Activated CD8-positive, alpha-beta T cell treated with anti-CD3 and anti-CD28 coated beads for 36 hours (primary cell): ENCODE results near the gene TRIM68. TPM values are rescaled to one million over a fixed set of nuclear protein-coding genes. Genes with fewer than 3 reads are reported as not detected.

ENCODE experiments used
- ATAC-seq: fragments of 200-7000 bp; cut with Tn5 transposase; one replicate; pipeline ENCODE4 v1.10.0; 2021; ENCODE audit warnings: mild to moderate bottlenecking, moderate library complexity
- CTCF ChIA-PET: fragments of 350-600 bp; sonication (Branson Sonifier 250); formaldehyde crosslinking; loops from one replicate; lab custom pipeline; 2021; ENCODE audit warnings: antibody characterized with exemption; lab: Charles Lee
- POLR2A ChIA-PET: fragments of 350-600 bp; sonication (Branson Sonifier 250); formaldehyde crosslinking; loops from one replicate; lab custom pipeline; 2021; ENCODE audit warnings: antibody characterized with exemption; lab: Charles Lee
- DNase-seq: peaks from one replicate; pipeline ENCODE4 v3.0.0-alpha.2; 2020
- H3K27ac Mint-ChIP-seq: one replicate; pipeline ENCODE4 v1.8.0; 2021; ENCODE audit warnings: mild to moderate bottlenecking, mixed read lengths
- H3K27me3 Mint-ChIP-seq: one replicate; pipeline ENCODE4 v1.8.0; 2021; ENCODE audit warnings: mixed read lengths
- H3K36me3 Mint-ChIP-seq: one replicate; pipeline ENCODE4 v1.8.0; 2021; ENCODE audit warnings: low read depth, mixed read lengths
- H3K4me1 Mint-ChIP-seq: one replicate; pipeline ENCODE4 v1.8.0; 2021; ENCODE audit warnings: low read depth, mixed read lengths
- H3K4me3 Mint-ChIP-seq: one replicate; pipeline ENCODE4 v1.8.0; 2021; ENCODE audit warnings: mild to moderate bottlenecking, moderate library complexity, mixed read lengths
- H3K9me3 Mint-ChIP-seq: one replicate; pipeline ENCODE4 v1.8.0; 2021; ENCODE audit warnings: mixed read lengths
- CTCF ChIP-seq: fragments of 200-600 bp; IDR thresholded peaks from one replicate; pipeline ENCODE4 v1.8.0; 2022; ENCODE audit warnings: antibody characterized with exemption, mild to moderate bottlenecking
- intact Hi-C: fragments of 100-400 bp; cut with micrococcal nuclease; formaldehyde crosslinking; loops from one replicate; pipeline ENCODE4 v1.10.0; 2022
- total RNA-seq, 2 experiments: library from RNA; stranded (reverse); gene quantifications; one replicate each; pipeline ENCODE4 v1.2.3, GENCODE V29; 2021

The TRIM68 gene
- total RNA-seq, 2 experiments from 2014 or later, result 10.2 to 11.4 TPM

- DNase-seq (peak; percentile 78), ATAC-seq (peak; percentile 51)
- TF ChIP-seq CTCF, result peak; percentile 77
- Mint-ChIP-seq H3K27me3 (peaks cover 36% of the 10 kb centered on the region), H3K36me3 (peaks cover 4% of the 10 kb centered on the region), H3K9me3 (peaks cover 13% of the 10 kb centered on the region), H3K4me3 (no peak overlapping the region), H3K4me1 (no peaks in the 10 kb centered on the region), H3K27ac (no peak overlapping the region)
- intact Hi-C loops, result no loop called here
- CTCF ChIA-PET, result interaction anchor here (0.7 to 5.3 kb wide), 7 partner anchors 10 to 395 kb away, joined by 3 to 51 read pairs (median 4); partner anchors contain the start of gene OR51D1
- POLR2A ChIA-PET, result no interaction called here
These were observed 18.4 kb upstream of the TRIM68 start for GRCh38 chr11:4626207-4627099.

GRCh38 chr11:4619514-4619913 is 11.5 kb upstream of the TRIM68 start:
- ATAC-seq (no peak), DNase-seq (no peak)
- Mint-ChIP-seq H3K27ac (no peak overlapping the region), H3K4me1 (no peaks in the 10 kb centered on the region), H3K36me3 (no peaks in the 10 kb centered on the region), H3K9me3 (no peaks in the 10 kb centered on the region), H3K4me3 (no peak overlapping the region), H3K27me3 (peaks cover 6% of the 10 kb centered on the region)
- no peak for TF ChIP-seq CTCF
- ChIA-PET POLR2A (no interaction called here), CTCF (no interaction called here)
- intact Hi-C loops, result no loop called here

- H3K4me1 Mint-ChIP-seq, result no peaks in the 10 kb centered on the region
- H3K36me3 Mint-ChIP-seq, result no peaks in the 10 kb centered on the region
- no peak overlapping the region for H3K4me3 Mint-ChIP-seq
- TF ChIP-seq CTCF, result no peak
- POLR2A ChIA-PET, result no interaction called here
- no peaks in the 10 kb centered on the region for H3K9me3 Mint-ChIP-seq
- DNase-seq (no peak), ATAC-seq (no peak)
- H3K27me3 Mint-ChIP-seq, result peaks cover 6% of the 10 kb centered on the region
- intact Hi-C loops, result no loop called here
- CTCF ChIA-PET, result no interaction called here
- no peak overlapping the region for H3K27ac Mint-ChIP-seq
These were observed 7.9 kb upstream of the TRIM68 start for GRCh38 chr11:4615856-4616444.

GRCh38 chr11:4611986-4612385 is 4.0 kb upstream of the TRIM68 start:
- Mint-ChIP-seq H3K27ac (no peak overlapping the region), H3K9me3 (peaks cover 2% of the 10 kb centered on the region), H3K36me3 (no peaks in the 10 kb centered on the region), H3K4me3 (no peak overlapping the region), H3K27me3 (peaks cover 2% of the 10 kb centered on the region), H3K4me1 (peaks cover 26% of the 10 kb centered on the region)
- no peak for TF ChIP-seq CTCF
- intact Hi-C loops, result no loop called here
- CTCF ChIA-PET, result interaction anchor here (1.2 to 1.6 kb wide), 2 partner anchors 14 to 25 kb away, joined by 4 to 6 read pairs; partner anchors contain the start of gene OR51D1
- DNase-seq (no peak), ATAC-seq (no peak)
- POLR2A ChIA-PET, result interaction anchor here (0.5 kb wide), 1 partner anchor 142 kb away, joined by 3 read pairs; no protein-coding TSS in a partner anchor
